ENCODE results near the gene ULK3.

ULK3 gene

GRCh38 chr15:74801311-74801997, 41.5 kb downstream of the ULK3 start:
- TF ChIP-seq, protein P1, sequence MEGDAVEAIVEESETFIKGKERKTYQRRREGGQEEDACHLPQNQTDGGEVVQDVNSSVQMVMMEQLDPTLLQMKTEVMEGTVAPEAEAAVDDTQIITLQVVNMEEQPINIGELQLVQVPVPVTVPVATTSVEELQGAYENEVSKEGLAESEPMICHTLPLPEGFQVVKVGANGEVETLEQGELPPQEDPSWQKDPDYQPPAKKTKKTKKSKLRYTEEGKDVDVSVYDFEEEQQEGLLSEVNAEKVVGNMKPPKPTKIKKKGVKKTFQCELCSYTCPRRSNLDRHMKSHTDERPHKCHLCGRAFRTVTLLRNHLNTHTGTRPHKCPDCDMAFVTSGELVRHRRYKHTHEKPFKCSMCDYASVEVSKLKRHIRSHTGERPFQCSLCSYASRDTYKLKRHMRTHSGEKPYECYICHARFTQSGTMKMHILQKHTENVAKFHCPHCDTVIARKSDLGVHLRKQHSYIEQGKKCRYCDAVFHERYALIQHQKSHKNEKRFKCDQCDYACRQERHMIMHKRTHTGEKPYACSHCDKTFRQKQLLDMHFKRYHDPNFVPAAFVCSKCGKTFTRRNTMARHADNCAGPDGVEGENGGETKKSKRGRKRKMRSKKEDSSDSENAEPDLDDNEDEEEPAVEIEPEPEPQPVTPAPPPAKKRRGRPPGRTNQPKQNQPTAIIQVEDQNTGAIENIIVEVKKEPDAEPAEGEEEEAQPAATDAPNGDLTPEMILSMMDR (IDR thresholded peaks at IDR 0.05; ENCODE audit: insufficient read depth, low read depth, low read length, missing control alignments), result no peak
- no peak overlapping the region for H3K4me3 ChIP-seq (ENCODE audit: low read depth, low read length)
- no peak for DNase-seq (ENCODE audit: low read depth)

GRCh38 chr15:74800559-74801094, 42.3 kb downstream of the ULK3 start:
- DNase-seq (ENCODE audit: low read depth), result no peak
- H3K4me3 ChIP-seq (ENCODE audit: low read depth, low read length), result no peak overlapping the region
- TF ChIP-seq, protein P1 (IDR thresholded peaks at IDR 0.05; ENCODE audit: insufficient read depth, low read depth, low read length, missing control alignments), result no peak

DNA sequence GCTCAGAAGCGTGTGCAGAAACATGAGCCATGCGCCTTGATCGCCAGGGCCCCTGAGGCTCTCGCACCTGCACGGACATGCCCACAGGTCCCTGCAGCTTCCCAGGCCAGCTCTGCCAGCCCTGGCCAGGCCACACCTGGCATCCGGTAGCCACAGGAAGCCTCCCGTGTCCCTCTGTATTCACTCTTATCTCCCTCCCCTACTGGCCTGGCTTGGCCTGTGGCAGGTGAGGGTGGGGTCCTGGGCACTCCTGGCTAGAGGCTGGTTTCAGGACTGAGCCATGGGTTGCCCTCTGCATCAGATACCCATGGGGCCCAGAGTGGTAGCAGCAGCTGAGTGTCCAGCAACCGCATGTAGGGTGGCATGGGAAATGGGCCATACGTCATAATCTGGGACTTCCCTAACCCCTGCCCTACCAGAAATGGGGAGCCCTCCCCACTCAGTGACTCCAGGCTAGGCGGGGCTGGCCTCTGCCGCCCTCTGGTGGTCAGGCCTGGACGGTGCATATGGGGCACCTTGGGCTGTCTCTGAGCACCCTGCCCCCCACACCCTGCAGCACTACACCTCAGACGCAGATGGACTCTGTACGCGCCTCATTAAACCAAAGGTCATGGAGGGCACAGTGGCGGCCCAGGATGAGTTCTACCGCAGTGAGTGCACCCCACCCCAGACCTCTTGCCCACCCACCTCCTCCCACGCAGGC, 42.9 kb downstream of the ULK3 start:
- peak; percentile 90 for DNase-seq (ENCODE audit: low read depth)
- H3K4me3 ChIP-seq (ENCODE audit: low read depth, low read length), result no peak overlapping the region
- TF ChIP-seq, protein P1 (IDR thresholded peaks at IDR 0.05; ENCODE audit: insufficient read depth, low read depth, low read length, missing control alignments), result peak; percentile 99

- TF ChIP-seq, protein P1 (IDR thresholded peaks at IDR 0.05; ENCODE audit: insufficient read depth, low read depth, low read length, missing control alignments), result no peak
- no peak overlapping the region for H3K4me3 ChIP-seq (ENCODE audit: low read depth, low read length)
- peak; percentile 52 for DNase-seq (ENCODE audit: low read depth)
Observed at GRCh38 chr15:74799255-74799855, 43.6 kb downstream of the ULK3 start.

DNA sequence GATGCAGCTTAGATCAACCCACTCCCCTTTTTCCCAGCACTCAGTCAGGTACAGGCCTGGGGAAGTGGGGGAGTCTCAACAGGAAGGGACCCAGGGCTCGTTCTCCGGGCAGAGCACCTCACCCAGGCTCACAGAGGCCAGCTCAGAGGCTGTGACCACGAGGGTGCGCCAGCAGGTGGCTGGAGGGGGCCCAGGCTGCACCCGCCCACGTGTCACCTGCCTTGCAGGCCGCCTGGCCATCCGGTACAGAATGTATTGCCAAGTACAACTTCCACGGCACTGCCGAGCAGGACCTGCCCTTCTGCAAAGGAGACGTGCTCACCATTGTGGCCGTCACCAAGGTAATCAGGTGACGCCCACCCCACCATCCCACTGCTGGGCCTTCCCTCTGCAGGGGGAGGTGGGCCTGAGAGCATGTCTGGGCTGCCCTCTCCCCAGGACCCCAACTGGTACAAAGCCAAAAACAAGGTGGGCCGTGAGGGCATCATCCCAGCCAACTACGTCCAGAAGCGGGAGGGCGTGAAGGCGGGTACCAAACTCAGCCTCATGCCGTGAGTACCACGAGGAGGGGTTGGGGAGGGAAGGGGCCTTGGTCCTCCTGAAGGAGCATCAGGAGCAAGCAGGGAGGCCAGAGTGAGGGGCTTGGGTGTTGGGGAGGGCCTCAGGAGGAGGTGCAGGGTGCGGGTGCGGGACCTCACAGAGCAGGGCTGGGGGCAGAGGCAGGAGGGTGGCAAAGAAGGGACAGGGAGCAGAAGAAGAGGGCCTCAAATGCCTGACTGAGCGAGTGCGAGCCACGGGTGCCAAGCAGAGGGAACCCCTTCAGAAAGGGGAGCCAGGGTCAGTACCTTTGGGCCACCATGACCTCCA, 44.3 kb downstream of the ULK3 start:
- DNase-seq (ENCODE audit: low read depth), result peak; percentile 76
- TF ChIP-seq, protein P1 (IDR thresholded peaks at IDR 0.05; ENCODE audit: insufficient read depth, low read depth, low read length, missing control alignments), result peak; percentile 17

GRCh38 chr15:74795966-74796625, 46.9 kb downstream of the ULK3 start:
- H3K4me3 ChIP-seq (ENCODE audit: low read depth, low read length), result no peak overlapping the region
- DNase-seq (ENCODE audit: low read depth), result no peak
- TF ChIP-seq, protein P1 (IDR thresholded peaks at IDR 0.05; ENCODE audit: insufficient read depth, low read depth, low read length, missing control alignments), result no peak

More for the DNA sequence above, 44.3 kb downstream of the ULK3 start:
- no peak overlapping the region for H3K4me3 ChIP-seq (ENCODE audit: low read depth, low read length)
